Stimulated activated CD4-positive, alpha-beta T cell treated with anti-CD3 and anti-CD28 coated beads, Interleukin-2, amount 100 ng/mL, for 48 hours (primary cell): ENCODE measurements around the gene PRKCE.
"Not testable (repeated sequence)": the region's sequence is repeated elsewhere in the genome, so short reads cannot be mapped to it uniquely, and the experiment has no call there.

ENCODE experiments used
- DNase-seq, 2 donors: peaks; one replicate each; pipeline ENCODE4 v3.0.0-alpha.2; 2020

PRKCE gene

DNA sequence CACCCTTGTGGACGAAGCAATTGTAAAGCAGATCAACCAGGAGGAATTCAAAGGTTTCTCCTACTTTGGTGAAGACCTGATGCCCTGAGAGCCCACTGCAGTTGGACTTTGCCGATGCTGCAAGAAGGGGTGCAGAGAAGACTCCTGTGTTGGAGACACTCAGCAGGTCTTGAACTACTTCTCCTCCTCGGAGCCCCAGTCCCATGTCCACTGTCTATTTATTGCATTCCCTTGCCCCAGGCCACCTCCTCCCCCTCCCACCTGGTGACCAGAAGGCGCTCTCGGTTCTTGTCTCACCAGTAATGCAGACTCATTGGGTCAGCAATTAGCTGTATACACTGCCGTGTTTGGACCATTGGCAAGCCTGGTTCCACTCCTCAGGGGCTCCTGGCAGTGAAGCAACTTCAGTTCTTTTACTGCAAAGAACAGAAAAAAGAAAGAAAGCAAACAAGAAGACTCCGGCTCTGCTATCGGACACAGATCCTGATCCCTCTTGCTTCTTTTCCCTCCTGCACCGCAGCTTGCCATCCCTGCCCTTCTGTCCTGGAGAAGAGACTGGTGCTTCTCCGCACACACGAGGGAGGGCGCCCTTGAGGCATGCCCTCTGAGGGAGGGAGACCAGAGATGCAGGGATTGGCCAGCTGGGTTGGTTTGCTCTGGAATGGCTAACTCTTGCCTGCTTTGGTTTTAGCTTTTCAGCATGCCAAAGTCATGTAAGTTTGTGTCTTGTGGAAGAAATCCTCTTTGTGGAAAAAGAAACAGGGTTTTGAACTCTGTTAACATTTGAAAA is 533.5 kb downstream of the PRKCE start:
- DNase-seq = no peak

DNA sequence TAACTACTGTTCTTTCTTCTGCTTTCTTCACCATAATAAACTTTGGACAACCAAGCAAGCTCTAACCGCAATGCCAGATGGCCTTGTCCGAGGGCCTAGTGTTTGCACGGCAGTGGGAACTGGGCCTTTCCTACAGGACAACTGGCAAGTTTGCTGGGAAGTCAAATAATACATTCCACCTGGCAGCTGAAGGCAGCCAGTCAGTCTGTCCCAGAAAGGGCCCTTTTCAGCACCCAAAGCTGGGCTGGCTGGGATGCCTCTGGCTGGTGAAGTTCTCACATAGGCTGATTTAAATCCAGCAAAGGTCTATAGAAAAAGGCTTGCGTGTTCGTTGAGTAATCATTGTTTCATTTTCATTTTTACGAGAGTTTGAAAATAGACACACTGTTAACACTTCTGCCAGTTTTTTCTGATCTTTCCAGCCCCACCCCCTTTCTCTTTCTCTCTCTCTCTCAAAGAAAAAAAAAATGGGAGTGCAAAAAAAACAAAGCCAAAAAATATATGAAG is 535.7 kb downstream of the PRKCE start:
- peak; percentile 9 to 32 for DNase-seq

DNA sequence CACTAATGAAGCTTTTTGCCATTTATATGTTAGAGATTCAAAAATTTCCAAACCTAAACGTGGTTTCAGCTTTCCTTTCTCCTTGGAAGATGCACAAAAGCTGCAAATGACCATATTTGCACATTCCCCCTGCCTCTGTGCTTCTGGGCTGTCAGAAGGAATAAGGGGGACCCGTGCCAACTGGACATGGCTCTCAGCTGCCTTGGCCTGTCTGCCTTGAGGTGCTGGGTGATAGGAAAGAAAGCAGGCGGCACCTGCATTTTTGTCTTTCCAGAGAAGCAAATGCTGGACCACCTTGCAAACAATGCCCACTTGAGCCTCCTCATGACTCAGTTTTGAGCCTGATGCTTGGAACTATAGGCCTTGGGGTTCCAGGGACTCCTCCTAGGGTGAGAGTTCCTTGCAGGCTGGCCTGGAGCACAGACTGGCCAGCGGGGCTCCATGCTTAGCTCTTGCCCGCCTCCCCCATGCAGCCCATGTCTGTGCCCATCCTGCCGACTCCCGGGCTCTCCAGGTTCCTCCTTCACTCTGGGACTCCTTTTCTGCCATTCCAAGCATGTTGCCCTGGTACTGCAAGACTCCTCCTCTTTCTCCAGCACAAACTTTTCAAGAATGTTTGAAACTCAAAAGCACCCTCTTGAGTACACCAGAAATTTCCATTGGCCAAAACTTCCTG is 536.7 kb downstream of the PRKCE start:
- DNase-seq = no peak

DNA sequence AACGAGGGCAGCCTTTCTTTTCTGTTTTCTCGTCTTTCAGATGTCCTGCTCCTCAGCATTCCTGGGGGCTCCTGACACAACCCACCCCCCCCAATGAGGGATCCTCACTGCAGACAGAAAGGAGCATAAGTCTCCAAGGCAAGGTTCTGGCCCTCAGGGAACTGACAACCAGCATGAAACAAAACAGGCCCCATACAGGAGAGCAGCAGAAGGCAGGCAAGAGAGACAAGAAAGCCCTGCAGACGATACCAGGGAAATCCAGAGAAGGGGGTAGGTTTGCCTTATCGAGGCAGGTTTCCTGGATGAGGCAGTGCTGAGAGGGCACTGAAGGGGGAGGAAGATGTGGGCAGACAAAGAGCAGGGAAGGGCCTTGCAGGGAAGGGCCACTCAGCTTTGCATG is 541.9 kb downstream of the PRKCE start:
- no peak for DNase-seq

DNA sequence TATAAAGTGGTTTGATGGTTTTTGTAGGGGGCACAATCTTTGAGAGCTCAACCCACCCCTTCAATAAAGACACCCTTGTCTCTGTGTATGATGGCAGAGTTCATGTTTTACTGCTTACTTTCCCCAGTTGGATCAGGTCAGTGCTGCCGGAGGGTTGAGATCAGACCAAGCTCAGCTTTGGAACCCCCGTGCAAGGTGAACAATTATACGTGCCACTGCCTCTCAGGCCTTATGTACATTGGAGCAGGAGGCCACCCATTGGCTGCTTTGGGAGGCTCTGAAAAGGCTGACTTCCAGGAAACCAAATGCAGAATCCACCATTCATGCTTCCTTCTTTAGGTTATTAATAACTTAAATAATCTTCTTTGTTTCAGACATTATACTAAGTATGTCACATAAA is 542.4 kb downstream of the PRKCE start:
- DNase-seq = no peak

DNA sequence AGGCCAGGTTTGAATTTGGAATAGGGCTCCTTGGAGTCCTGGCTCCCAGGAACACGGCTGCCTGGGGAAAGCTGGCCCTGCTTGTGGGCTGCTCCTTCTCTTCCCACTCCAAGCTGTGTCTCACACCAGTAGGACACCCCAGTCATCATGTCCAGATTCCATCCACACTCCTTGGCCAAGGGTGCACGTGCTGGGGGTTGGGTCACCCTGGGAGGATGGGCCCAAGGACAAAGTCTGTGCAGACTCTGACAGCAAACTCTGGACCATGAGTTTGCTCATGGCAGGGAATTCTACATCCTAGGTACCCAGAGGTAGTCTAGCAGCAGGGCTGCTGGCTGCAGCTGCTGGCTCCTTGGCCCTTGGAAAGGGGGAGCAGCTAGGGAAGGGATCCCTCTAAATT is 543.4 kb downstream of the PRKCE start:
- no peak for DNase-seq

DNA sequence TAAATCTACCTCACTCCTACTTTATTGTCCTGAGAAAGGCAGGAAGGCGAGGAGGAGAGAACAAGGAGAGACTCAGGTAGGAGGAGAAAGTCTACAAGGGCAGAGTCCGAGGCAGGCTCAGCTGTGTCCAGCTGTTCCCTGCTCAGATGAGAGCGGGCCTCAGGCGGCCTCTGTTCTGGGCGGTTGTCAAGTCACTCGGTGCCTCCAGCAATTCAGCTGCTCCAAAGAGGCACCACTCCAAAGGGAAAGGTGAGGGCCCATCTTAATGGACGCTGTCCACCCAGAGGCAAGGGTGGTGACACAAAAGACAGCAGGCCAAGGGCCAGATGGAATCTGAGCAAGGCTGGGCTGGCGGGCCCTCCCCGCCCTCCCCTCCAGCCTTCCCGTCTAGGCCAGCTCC is 544.3 kb downstream of the PRKCE start:
- no peak for DNase-seq

DNA sequence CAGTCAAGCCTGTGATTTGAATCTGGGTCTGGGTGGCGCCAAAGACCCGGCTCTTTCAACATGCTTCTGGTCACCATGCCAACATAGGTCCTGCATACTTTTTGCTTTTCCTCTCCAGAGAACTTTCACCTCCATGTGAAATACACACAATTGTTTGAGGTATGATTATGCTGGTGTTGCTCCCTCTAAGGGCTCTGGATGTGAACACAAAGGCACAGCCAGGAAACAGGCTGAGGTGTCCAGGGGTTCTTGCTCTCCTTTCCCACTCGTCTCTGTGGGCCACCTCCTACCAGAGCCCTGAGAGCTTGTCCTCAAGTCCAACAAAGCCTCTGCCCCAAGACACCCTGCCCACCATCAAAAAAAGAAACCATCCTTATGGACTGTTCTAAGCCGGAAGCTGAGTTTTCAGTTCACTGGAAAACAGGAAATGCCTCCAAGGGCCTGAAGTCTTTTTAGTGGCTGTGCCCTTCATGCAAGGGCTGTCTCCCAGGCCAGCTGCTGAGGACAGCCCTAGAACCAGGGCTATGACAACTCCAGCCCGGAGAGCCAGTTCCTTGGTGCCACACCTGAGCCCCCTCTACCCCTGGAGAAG is 545.5 kb downstream of the PRKCE start:
- no peak for DNase-seq

DNA sequence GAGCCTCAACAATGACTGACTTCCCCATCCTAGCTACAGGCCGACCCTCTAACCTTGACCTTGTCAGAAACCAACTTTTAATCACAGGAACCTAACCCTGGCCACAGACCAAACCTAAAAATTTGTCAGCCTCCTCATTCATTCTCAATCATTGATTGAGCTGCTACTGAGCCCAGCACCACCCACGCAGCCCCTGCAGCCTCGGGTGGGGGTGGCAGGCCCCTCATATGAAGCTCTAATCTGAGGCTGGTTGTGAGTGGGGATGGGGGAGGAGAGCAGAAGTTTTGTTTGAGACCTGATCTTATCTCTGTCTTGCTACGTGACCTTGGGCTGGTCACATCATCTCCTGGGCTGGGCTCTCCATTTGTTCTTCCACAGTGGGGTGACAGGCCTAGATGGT is 546.2 kb downstream of the PRKCE start:
- no peak for DNase-seq

DNA sequence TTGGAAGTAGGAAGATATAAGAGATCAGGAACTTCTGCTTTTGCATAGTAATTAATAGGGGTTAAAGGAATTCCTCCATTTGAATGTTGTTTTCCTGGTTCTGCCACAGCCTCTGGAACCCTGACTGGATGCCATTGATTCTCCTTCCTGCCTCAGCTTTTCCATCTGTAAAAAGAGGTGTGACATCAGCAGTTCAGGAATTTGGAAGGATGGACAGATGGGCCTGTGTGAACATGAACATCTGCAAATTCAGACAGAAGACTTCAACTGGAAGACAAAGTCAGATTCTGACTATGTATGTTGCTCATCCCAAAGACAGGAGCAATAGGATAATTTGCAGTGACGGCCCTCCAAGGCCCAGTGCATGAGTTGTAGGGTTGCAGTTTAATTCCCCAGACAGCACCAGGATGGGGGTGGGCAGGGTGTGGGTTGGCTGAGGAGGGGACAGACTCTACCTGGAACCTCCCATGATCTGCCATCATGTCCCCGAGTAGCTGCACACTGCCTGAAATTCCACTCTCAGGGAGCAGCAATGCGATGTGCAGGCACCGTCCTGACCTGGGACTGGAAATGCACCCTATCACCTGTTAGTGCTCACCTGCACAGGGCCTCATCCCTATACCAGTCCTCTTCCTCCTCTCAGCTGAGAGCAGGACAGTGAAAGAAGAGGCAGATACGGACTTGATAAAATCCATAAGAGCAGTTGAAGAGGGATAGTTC is 546.8 kb downstream of the PRKCE start:
- no peak for DNase-seq

DNA sequence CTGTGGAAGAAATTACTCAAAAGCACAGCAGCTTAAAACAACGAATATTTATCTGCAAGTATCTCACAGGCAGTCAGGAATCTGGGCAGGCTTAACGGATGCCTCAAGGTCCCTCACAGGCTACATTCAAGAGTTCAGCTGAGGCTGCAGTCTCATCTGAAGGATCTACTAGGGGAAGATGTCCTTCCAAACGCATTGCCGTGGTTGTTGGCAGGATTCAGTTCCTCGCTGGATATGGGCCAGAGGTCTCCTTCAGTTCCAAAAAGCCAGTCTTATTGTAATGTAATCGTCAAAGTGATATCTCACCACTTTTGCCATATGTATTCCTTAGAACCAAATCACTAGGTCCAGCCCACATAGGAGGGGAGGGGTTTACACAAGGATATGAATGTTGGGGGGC is 547.5 kb downstream of the PRKCE start:
- no peak for DNase-seq

DNA sequence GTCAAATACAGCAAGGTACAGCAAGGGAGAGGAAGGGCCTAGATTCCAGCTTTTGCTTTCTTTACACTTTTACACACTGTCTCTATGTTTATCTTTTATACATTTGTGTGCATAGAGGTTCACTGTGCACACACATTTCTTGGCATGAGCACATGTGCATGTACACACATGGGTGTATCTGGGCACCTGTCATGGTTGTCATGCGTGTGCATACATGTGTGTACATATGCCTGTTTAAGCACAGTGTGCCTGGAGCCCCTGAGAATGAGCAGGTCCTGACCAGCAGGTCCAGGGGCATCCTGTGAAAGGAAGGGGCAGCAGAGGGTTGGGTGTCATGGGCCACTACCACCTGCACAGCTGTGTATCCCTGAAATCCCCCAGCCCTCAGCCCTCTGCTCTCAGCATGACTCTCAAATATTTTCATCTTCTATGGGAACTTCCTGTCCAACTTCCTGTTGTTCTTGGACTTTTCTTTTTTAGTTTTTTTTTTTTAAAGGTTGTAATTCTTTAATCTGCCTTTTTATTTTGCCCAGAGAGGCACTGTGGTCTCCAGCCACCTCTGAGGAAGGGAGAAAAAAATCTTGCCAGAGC is 548.7 kb downstream of the PRKCE start:
- no peak for DNase-seq

DNA sequence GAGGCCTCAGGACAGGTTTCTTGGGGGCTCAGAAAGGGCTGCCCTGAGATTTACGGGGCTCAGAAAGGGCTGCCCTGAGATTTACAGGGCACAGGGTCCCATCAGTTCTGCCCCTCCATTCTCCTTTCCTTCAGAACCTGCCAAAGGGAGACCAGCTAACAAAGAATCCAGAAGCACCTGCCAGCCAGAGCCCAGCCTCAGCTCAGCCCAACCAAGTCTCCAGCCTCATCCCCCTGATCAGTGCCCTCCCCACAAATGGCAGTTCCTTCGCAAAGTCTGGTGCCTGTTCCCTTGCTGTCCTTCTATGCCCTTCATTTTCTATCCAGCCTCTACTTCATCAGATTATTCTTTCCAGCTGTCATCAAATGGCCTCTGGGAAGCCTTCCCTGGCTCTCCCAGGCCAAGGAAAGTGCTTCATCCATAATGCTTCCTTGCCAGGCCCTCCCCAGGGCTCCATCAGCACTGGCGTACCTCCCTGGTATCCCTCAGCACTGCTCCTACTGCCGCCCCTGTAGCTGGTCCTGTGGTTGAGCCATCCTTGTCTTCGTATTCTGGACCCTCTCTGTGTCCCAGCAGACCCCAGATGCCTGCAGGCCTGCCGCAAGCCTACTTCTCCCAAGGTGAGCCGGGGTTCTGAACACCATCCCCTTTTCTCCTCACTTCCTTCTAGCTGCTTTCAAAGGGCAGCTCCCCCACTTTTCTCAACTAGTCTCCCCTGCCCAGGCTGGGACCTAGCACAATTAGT is 549.6 kb downstream of the PRKCE start:
- no peak for DNase-seq

DNA sequence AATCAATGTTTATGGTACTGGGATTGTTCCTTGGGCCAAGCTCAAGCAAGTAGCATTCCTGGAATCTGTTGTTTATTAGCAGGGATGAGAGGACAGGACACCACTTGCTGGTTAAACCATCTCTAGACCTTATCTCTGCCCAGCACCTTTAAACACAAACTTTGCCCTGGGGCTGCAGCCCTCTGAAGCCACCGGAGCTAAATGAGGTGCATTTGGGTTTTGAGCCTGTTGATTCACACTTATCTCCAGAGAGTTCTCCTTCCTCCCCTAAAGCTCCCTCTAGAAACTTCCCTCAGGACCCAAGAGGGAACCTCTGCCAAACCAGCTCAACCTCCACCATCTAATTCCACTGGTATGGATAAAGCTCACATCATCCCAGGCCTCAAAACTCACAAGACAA is 551.0 kb downstream of the PRKCE start:
- DNase-seq = no peak

DNA sequence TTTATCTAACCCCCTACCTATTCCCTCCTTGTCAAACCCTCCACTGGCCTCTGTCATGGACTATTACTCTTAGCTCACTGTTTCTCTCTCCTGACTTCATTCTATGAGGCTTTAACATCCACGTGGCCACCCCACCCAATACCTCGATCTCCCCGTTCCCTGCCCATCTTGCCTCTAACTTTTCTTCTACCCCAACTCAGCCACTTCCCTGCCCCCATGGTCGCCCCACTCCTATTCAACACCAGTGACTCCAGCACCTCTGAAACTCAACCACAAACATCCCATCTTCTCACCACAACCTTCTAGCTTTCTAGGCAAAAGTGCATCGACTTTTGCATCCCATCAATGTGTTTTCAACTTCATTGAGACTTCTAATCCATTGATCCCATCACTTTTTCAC is 551.5 kb downstream of the PRKCE start:
- no peak for DNase-seq

DNA sequence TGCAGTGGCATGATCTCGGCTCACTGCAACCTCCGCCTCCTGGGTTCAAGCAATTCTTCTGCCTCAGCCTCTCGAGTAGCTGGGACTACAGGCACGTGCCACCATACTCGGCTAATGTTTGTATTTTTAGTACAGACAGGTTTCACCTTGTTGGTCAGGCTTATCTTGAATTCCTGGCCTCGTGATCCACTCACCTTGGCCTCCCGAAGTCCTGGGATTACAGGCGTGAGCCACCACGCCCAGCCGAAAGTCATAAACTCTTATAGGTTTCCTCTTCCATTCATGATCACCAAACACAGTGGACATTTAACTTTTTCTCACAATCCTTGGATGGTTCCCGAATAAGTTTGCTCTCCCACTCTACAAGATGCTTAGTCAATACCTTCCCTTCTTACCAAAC is 552.2 kb downstream of the PRKCE start:
- DNase-seq = not testable (repeated sequence)

DNA sequence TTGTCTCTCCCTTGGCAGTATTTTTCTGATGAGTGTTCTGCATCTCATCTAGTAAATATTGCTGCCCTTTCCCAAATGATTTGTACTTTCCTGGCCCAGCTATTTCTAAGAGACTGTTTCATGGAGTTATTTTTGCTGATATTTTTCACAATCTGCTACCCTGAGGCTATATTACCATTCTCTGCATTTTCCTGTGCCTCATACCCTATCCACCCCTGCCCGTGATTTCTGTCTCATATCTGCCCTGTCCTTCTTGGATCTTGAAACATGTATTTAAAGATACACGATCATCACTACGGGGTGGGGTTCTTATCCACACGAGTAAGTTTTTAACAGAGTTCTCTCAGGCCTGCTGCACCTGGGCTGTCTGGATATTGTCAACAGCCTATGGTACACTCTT is 556.1 kb downstream of the PRKCE start:
- no peak for DNase-seq

DNA sequence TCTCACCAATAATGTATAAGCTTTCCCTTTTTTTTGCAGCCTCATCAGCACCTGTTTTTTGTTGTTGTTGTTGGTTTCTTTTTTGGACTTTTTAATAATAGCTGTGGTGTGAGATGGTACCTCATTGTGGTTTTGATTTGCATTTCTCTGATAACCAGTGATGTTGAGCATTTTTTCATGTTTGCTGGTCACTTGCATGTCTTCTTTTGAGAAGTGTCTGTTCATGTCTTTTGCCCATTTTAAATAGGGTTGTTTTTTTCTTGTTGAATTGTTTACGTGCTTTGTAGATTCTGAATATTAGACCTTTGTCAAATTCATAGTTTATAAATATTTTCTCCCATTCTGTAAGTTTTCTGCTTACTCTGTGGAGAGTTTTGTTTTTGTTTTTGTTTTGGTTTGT is 557.3 kb downstream of the PRKCE start:
- no peak for DNase-seq

DNA sequence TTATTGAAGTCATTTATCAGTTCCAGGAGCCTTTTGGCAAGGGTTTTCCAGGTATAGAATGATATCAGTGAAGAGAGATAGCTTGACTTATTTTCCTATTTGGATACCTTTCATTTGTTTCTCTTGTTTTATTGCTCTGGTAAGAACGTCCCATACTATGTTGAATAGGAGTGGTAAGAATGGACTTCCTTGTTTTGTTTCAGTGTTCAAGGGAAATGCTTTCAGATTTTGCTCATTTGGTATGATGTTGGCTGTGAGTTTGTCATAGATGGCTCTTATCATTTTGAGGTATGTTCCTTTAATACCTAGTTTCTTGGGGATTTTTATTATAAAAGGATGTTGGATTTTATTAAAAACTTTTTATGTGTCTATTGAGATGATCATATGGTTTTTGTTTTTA is 558.6 kb downstream of the PRKCE start:
- DNase-seq = no peak

DNA sequence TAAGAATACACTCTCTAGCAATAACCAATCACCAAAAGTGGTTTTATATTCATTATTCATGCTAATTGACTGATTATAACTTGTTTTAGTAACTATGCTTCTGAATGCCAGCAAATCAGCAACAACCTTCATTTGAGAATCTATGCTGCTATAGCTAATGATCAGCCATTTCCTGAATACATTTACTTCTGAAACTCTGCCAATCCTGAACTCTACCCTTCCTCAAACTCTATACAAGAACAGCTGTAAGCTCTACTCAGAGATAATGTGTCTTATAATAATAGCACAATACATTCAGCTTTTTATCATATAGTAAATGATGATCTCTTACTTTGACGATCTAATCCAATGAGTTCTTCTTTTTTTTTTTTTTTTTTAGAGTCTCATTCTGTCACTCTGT is 560.0 kb downstream of the PRKCE start:
- no peak for DNase-seq

DNA sequence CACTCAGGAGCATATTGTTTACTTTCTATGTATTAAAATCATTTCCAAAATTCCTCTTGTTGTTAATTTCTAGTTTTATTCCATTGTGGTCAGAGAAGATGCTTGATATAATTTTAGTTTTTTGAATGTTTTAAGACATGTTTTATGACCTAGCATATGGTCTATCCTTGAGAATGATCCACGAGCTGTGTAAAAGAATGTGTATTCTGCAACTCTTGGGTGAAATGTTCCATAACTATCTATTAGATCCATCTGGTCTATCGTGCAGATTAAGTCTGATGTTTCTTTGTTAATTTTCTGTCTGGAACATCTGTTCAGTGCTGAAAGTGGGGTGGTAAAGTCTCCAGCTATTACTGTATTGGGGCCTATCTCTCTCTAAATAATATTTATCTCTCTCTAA is 562.4 kb downstream of the PRKCE start:
- DNase-seq = no peak

DNA sequence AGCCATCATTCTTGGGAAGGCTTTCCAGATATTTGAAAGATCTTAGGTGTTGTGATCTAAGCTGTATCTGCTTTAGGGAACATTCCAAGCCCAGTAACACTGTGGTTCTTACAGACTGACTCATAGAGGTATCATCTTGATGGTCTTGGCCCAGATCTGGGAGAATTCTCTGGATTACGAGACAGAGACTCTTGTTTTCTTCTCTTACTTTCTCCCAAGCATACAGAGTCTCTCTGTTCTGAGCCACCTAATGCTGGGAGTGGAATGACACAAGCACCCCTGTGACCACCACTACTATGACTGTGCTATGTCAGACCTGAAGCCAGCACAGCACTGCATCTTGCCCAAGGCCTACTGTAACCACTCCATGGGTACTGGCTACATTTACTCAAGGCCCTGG is 564.7 kb downstream of the PRKCE start:
- no peak for DNase-seq
